A549 (cell line): Measurements from ENCODE around the gene FGF14.

Experiments
- CHD2 ChIP-seq: fragments of 150-350 bp; IDR thresholded peaks from 2 replicates; pipeline ENCODE4 v1.6.1; 2014; ENCODE audit warnings: low read length; ENCODE audit not compliant: partially characterized antibody
- MYC ChIP-seq: IDR thresholded peaks from 2 replicates; pipeline ENCODE4 v1.6.1; 2012; ENCODE audit warnings: mild to moderate bottlenecking, inconsistent platforms, low read length, improper control_type of control experiment, borderline replicate concordance
- POLR2A ChIP-seq: IDR thresholded peaks from 2 replicates; pipeline ENCODE4 v1.6.1; 2012; ENCODE audit warnings: mild to moderate bottlenecking, low read length
- TF ChIP-seq, protein P1 (sequence below): fragments of >200 bp; sonication (Bioruptor Twin); formaldehyde crosslinking; IDR thresholded peaks from 3 replicates; pipeline ENCODE4 v1.5.1; 2016
- TF ChIP-seq, protein P2 (sequence below): IDR thresholded peaks from 2 replicates; pipeline ENCODE4 v1.6.1; 2012

DNA sequence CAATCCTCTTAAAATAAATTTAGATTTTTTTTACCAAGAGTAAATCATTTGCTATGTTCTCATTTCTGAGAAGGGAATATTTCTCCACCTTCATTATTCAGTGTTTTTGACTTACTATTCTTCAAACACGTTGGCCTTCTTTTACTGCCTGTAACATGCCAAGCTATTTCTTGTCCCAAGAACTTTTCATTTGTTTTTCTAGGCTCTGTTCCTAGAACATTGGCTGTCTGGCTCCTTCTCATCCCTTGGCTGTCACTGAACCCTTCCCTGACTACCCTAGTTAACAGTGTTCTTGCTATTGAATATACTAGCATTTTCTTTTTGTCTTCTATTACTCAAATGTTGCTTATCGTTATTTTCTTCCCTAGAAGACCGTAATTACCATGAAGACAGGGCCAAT lies 701.2 kb downstream of the FGF14 start:
- TF ChIP-seq, protein P1, sequence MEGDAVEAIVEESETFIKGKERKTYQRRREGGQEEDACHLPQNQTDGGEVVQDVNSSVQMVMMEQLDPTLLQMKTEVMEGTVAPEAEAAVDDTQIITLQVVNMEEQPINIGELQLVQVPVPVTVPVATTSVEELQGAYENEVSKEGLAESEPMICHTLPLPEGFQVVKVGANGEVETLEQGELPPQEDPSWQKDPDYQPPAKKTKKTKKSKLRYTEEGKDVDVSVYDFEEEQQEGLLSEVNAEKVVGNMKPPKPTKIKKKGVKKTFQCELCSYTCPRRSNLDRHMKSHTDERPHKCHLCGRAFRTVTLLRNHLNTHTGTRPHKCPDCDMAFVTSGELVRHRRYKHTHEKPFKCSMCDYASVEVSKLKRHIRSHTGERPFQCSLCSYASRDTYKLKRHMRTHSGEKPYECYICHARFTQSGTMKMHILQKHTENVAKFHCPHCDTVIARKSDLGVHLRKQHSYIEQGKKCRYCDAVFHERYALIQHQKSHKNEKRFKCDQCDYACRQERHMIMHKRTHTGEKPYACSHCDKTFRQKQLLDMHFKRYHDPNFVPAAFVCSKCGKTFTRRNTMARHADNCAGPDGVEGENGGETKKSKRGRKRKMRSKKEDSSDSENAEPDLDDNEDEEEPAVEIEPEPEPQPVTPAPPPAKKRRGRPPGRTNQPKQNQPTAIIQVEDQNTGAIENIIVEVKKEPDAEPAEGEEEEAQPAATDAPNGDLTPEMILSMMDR = no peak
- TF ChIP-seq, protein P2, sequence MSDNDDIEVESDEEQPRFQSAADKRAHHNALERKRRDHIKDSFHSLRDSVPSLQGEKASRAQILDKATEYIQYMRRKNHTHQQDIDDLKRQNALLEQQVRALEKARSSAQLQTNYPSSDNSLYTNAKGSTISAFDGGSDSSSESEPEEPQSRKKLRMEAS = no peak
- TF ChIP-seq POLR2A (no peak), MYC (no peak), CHD2 (no peak)
